MCF 10A (cell line): ENCODE measurements around the gene STC2. TPM values are rescaled to one million over a fixed set of nuclear protein-coding genes. Genes with fewer than 3 reads are reported as not detected.

Experiments
- BruUV-seq: library from RNA; stranded (reverse); fragments of 400-500 nt; replicated peaks from 2 replicates; lab custom pipeline; 2021; lab: Mats Ljungman, UMichigan
- CTCF ChIA-PET: fragments of 300-600 bp; sonication (Branson Sonifier 250); formaldehyde crosslinking; extraction: SDS; loops from one replicate; lab custom pipeline; 2021; ENCODE audit warnings: antibody characterized with exemption, inconsistent platforms; lab: Yijun Ruan, JAX
- POLR2A ChIA-PET: fragments of 300-600, 350-650 bp; sonication (Branson Sonifier 250); formaldehyde crosslinking; extraction: SDS; loops from one replicate; lab custom pipeline; 2020; ENCODE audit warnings: antibody characterized with exemption, inconsistent platforms; lab: Yijun Ruan, JAX
- DNase-seq: peaks from one replicate; pipeline ENCODE4 v3.0.0-alpha.2; 2018; ENCODE audit not compliant: unreplicated experiment
- H3K27ac Mint-ChIP-seq: one replicate; pipeline ENCODE4 v1.8.0; 2022; ENCODE audit warnings: mild to moderate bottlenecking, low read depth, mixed read lengths; ENCODE audit not compliant: unreplicated experiment
- H3K27me3 Mint-ChIP-seq: one replicate; pipeline ENCODE4 v1.8.0; 2022; ENCODE audit warnings: mixed read lengths; ENCODE audit not compliant: insufficient read depth, unreplicated experiment
- H3K36me3 Mint-ChIP-seq: one replicate; pipeline ENCODE4 v1.8.0; 2022; ENCODE audit warnings: mild to moderate bottlenecking, moderate library complexity, mixed read lengths; ENCODE audit not compliant: insufficient read depth, unreplicated experiment
- H3K4me1 Mint-ChIP-seq: one replicate; pipeline ENCODE4 v1.8.0; 2022; ENCODE audit warnings: mixed read lengths; ENCODE audit not compliant: insufficient read depth, unreplicated experiment
- H3K4me3 Mint-ChIP-seq: one replicate; pipeline ENCODE4 v1.8.0; 2022; ENCODE audit warnings: mild to moderate bottlenecking, moderate library complexity, mixed read lengths; ENCODE audit not compliant: unreplicated experiment
- H3K9me3 Mint-ChIP-seq: one replicate; pipeline ENCODE4 v1.8.0; 2022; ENCODE audit warnings: mixed read lengths; ENCODE audit not compliant: unreplicated experiment
- CTCF ChIP-seq: fragments of 200-600 bp; IDR thresholded peaks from one replicate; pipeline ENCODE4 v1.8.0; 2022; ENCODE audit warnings: antibody characterized with exemption, mild to moderate bottlenecking; ENCODE audit not compliant: unreplicated experiment
- intact Hi-C: fragments of 100-400 bp; cut with micrococcal nuclease; formaldehyde crosslinking; loops from 2 replicates; pipeline ENCODE4 v1.14.1; 2022
- total RNA-seq: library from RNA; stranded (reverse); gene quantifications from 2 replicates; pipeline ENCODE4 v1.2.3, GENCODE V29; 2022

Gene STC2
- total RNA-seq, 1 experiment from 2014 or later, result 414 TPM

- intact Hi-C loops, result no loop called here
- DNase-seq, result no peak
- H3K27ac Mint-ChIP-seq, result no peak overlapping the region
- no peaks in the 10 kb centered on the region for H3K9me3 Mint-ChIP-seq
- BruUV-seq, result no TSS peak
- ChIA-PET POLR2A (no interaction called here), CTCF (interaction anchor here (1.1 kb wide), 1 partner anchor 962 kb away, joined by 3 read pairs; no protein-coding TSS in a partner anchor)
- no peak for TF ChIP-seq CTCF
- H3K36me3 Mint-ChIP-seq, result no peaks in the 10 kb centered on the region
- H3K27me3 Mint-ChIP-seq, result no peaks in the 10 kb centered on the region
- H3K4me1 Mint-ChIP-seq, result peaks cover 7% of the 10 kb centered on the region
- H3K4me3 Mint-ChIP-seq, result no peak overlapping the region
Measured at GRCh38 chr5:173354645-173355044, 26.4 kb upstream of the STC2 start.

DNA sequence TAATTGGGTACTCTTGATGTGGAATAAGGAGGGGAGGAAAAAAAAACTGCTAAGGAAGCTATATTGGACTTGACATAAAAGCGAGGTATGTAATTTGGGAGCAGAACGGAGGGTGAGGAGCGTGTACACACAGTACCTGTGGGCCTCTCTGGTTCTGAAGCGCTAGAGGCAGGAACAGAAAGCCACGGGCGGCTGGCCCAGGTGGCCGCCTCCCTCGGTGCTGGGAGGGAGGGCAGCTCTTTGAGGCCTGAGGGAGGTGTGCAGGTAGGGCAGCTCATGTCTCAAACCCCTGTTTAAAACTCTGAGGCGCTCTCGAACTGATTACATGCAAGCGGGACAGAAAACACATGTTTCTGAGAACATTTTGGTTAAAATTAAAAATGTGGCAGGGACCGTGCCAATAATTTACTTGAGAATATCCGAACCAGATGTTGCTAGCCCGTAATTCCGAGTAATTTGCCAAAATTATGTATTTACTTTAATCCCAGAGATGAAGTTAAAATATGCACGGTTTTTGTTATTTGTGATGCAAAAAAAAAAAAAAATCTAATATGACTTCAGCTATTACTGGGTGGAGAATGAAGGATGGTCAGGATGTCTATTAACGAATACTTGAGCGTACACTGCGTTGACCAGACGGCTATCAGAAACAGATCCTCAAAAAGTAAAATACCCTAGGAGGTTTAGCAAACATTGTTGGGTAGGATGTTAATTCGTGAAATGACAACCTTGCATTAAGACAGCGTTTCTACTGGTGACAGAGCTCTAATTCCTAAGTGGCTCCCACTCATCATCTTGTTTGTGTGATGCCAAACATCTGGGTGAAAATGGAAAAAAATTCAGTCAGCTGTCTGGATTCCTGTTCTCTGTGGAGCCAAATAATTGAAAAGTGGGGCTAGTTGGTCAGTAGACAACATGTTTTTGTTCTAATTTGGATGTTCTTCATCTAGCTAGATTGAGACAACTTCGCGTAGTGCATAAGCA, 24.4 kb upstream of the STC2 start:
- intact Hi-C loops, result no loop called here
- H3K4me1 Mint-ChIP-seq, result peaks cover 7% of the 10 kb centered on the region
- DNase-seq, result no peak
- no peak for TF ChIP-seq CTCF
- H3K36me3 Mint-ChIP-seq, result no peaks in the 10 kb centered on the region
- no peak overlapping the region for H3K4me3 Mint-ChIP-seq
- H3K27me3 Mint-ChIP-seq, result no peaks in the 10 kb centered on the region
- ChIA-PET CTCF (interaction anchor here (0.6 to 0.8 kb wide), 4 partner anchors 79 to 239 kb away, joined by 3 to 4 read pairs (median 4); no protein-coding TSS in a partner anchor), POLR2A (interaction anchor here (0.5 to 0.8 kb wide), 6 partner anchors 10 to 598 kb away, joined by 3 to 6 read pairs (median 4); partner anchors contain the start of gene STC2)
- H3K27ac Mint-ChIP-seq, result no peak overlapping the region
- H3K9me3 Mint-ChIP-seq, result no peaks in the 10 kb centered on the region
- BruUV-seq, result no TSS peak

DNA sequence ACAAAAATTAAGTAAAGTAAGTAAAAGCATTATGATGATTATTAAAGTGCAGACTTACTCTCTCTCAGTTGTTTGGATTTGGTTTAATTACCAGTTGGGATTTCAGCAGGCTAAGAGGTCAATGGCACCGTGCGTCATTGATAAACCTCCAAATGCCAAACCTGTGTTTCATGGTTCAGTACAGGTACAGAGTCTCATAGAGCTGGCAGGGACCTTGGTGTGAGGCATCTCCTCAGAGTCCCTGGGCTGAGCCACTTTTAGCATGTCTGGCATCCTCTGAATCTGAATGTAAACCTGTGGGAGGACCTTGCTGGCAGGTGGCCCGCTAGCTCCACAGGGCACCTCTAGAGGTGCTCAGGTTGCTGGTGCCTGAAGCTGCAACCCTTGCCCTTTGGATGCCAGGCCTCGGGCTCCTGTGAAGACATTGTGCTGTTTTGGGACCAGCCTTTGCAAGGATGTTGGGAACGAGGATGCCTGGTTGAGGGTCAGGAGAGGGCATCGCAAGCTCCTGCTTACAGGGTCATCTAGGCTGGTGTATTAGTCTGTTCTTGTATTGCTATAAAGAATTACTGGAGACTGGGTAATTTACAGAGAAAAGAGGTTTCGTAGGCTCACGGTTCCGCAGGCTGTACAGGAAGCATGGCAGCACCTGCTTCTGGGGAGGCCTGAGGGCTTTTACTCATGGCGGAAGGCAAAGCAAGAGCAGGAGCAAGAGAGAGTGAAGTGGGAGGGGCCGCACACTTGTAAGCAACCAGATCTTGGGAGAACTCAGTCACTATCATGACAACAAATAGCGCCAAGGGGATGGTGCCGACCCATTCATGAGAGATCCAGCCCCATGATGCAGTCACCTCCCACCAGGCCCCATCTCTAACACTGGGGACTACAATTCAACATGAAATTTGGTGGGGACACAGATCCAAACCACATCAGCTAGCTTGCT, 14.9 kb upstream of the STC2 start:
- Mint-ChIP-seq H3K9me3 (no peaks in the 10 kb centered on the region), H3K4me3 (no peak overlapping the region), H3K4me1 (peaks cover under 1% of the 10 kb centered on the region), H3K36me3 (no peaks in the 10 kb centered on the region), H3K27ac (no peak overlapping the region), H3K27me3 (no peaks in the 10 kb centered on the region)
- TF ChIP-seq CTCF, result no peak
- intact Hi-C loops, result no loop called here
- BruUV-seq, result no TSS peak
- ChIA-PET POLR2A (no interaction called here), CTCF (interaction anchor here (0.7 kb wide), 1 partner anchor 50 kb away, joined by 3 read pairs; no protein-coding TSS in a partner anchor)
- no peak for DNase-seq
